T-helper 1 cell treated with Interleukin-12 subunit alpha and Interleukin-12 subunit beta and Interleukin-4 antibody, amounts not matched to agents 30 ng/mL and 1 ng/mL, for 36 hours (primary cell): ENCODE data around the gene ABLIM2. TPM values are rescaled to one million over a fixed set of nuclear protein-coding genes. Genes with fewer than 3 reads are reported as not detected.
"Not testable (repeated sequence)": the region's sequence is repeated elsewhere in the genome, so short reads cannot be mapped to it uniquely, and the experiment has no call there.

Source experiments
- intact Hi-C: fragments of 100-400 bp; cut with micrococcal nuclease; formaldehyde crosslinking; loops from one replicate; pipeline ENCODE4 v1.15.1; 2024
- total RNA-seq: library from RNA; stranded (reverse); gene quantifications from 2 replicates; pipeline ENCODE4 v1.2.3, GENCODE V29; 2022

Gene ABLIM2
- total RNA-seq, 1 donor from 2014 or later, result 0.51 TPM

- intact Hi-C loops, result no loop called here
Measured at GRCh38 chr4:7924163-7924562, 234.4 kb downstream of the ABLIM2 start.

GRCh38 chr4:7922466-7922865, 236.1 kb downstream of the ABLIM2 start:
- intact Hi-C loops, result no loop called here

- intact Hi-C loops, result no loop called here
Measured at GRCh38 chr4:7918981-7919380, 239.6 kb downstream of the ABLIM2 start.

- intact Hi-C loops, result not testable (repeated sequence)
Measured at GRCh38 chr4:7918187-7918586, 240.4 kb downstream of the ABLIM2 start.

GRCh38 chr4:7917669-7918068, 240.9 kb downstream of the ABLIM2 start:
- intact Hi-C loops, result no loop called here

- intact Hi-C loops, result no loop called here
Measured at GRCh38 chr4:7915875-7916242, 242.8 kb downstream of the ABLIM2 start.

Other genes with a start within 250 kb of the ABLIM2 start
- 5.7 and 5.9 TPM in 2 replicates for gene AFAP1, start 219.0 kb downstream of the ABLIM2 start, total RNA-seq
- gene SH3TC1, start 40.5 kb upstream of the ABLIM2 start, total RNA-seq, result 57.3 and 64.6 TPM in 2 replicates
- gene HTRA3, start 110.9 kb upstream of the ABLIM2 start, total RNA-seq, result not detected in 2 replicates